NOMO-1 (cell line): ENCODE measurements around the gene GNB5.

ENCODE experiments used
- DNase-seq, 2 experiments: peaks; one replicate each; lab custom pipeline; 2025; ENCODE audit not compliant: unreplicated experiment in 2 of 2; lab: John Stamatoyannopoulos, UW

Gene GNB5

DNA sequence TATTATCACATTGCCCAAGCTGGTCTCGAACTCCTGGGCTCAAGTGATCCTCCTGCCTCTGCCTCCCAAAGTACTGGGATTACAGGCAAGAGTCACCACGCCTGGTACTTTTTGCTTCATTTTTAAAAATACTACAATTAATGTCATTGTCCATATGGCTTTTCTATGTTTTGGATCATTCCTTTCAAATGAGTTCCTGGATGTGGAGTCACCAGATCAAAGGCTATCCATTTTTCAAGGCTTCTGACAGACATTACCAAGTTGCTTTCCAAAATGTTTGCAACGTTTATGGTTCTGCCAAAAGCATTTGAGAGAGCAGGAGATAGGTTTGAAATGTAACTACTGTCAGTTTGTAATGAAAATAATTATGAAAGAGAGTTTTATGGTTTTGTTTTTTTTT lies 44.4 kb downstream of the GNB5 start:
- no peak for DNase-seq

DNA sequence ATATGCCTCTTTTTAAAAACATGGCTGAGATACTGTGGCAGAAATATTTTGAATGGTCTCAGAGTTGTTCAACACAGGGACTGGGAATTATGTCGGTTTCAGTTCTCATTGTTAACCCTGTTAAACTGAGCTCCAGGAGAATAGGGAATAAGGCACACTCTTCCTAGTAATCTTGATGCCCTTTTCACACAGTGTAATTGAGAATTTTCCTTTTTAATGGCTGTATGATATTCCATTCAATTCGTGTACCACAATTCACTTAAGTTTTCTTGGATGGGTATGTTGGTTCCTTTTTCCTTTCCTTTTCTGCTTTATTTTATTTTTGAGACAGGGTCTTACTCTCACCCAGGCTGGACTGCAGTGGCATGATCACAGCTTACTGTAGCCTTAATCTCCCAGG lies 44.9 kb downstream of the GNB5 start:
- DNase-seq: no peak

DNA sequence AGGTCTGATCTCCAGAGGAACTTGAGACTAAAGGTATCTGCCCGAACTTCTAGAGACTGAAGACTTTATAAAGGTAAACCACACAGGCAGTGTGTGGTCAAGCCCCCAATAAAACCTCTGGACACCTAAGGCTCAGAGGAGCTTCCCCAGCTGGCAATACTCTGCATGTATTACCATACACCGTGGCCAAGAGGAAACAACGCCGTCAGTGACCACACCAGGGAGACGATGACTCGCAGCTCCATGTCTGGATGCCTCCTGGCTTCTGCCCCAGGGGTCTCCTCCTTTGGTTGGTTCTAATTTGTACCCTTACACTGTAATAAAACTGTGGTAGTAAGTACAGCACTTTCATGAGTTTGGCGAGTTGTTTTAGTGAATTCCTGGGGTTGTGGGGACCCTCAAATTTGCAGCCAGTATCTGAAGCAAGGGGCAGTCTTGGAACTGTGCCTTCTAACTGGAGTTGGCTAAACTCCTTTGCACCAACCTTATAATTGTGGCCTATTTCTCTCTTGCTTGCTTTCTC lies 46.5 kb downstream of the GNB5 start:
- no peak for DNase-seq

DNA sequence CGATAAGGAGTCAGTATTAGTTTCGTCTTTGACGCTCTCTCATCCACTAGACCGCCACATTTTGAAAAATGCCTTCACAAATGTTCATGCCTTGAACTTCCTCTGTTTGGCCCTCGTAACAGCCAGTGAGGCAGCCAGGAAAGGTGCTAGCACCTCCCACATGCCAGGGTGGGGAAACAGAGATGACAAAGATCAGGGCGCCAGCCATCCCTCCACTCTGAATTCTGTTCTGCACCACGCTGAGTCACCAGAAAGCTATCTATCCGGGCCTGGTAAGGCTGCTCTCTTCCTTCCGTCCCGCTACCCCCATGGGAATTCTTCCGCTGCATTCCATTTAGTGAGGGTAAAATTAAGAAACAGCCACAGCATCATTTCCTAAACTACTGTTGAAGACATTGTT lies 47.3 kb downstream of the GNB5 start:
- no peak for DNase-seq

DNA sequence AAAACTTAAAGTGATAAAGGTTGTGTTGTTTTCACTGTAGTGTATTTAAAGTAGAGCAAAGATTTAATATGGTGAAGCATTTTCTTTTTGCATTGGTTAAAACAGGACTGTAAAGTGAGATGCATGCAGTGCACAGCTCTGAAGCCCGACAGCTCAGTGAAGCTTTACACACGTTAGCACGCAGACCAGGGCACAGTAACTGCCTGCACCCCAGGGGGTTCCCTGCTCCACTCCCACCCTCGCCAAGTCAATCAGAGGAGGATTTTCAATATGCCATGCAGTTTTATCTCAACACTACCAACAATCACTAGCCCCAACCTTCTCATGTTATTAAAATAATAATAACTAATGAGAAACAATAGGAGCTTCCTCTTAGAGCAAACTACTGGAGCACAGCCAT lies 50.5 kb downstream of the GNB5 start:
- DNase-seq: no peak

DNA sequence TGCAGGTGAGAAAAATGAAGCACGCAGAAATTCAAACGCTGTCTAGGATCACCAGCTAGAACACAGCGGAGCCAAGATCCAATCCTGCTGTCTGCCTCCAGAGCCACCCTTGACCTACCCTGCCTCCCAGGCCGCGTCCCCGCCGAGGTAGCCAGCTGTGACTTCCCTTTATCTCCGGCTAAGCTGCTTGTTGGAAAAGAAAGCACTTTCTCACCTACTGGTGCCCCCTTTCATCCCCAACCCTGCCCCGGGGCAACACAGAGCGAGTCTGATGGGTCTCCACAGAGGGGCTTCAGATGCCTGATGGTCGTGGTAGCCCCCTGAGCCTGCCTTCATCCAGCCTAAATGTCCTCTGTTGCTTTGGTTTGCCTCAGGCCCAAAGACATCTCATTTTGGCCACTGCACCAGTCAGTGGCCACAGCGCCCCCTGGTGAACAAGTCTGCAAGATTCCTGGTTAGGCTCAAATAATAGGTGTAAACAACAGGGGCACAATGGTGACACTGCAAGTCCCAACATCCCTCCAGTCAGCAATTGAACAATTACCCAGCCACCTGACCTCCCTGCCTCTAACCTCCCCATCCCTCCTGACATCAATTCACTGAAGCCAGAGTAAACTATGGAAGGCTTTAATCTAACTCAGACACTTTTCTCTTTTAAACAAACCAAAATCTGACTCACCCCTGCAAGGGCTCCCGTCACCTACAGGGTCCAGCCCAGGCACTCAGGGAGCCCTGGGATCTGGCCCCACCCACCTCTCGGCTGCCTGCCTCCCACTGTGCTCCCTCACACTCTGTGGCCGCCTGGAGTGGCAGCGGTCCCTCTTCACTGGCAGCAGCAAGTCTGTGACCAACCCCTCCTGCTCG lies 51.4 kb downstream of the GNB5 start:
- DNase-seq: peak; percentile 39 to 70

DNA sequence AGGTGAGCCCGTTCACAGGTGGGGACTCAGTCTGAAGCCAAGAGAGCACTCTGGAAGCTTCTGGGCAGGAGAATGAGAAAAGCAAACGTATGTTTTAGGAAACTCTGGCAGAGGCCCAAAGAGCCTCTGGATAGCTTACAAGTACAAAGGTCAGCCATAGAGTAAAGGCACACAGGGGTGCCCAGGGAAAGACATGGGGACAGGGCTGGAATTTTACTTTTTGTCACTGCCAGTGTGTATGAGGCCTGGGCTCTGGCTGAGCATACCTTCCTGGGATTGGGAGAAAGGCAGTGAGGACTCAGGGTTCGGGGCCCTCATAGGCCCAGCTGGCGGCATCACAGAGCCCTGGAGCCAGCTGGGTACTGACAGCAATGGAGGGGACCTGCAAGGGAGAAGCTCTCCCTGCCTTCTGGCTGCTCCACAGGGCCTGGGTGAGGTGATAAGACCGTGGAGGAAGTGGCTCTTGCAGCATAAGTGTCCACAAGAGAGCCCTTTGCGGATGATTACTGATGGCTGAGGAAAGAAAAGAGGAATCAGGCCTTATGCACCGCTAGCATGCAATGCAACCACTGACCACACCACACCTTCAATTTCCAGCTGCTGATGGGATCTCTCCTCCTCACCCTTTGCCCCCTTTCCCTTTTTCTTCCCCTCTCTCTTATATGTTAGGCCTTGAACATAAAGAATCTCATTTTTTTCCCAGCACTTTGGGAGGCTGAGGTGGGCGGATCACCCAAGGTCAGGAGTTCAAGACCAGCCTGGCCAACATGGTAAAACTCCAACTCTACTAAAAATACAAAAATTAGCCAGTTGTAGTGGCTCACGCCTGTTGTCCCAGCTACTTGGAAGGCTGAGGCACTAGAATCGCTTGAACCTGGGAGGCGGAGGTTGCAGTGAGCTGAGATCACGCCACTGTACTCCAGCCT lies 53.5 kb downstream of the GNB5 start:
- peak; percentile 90 to 98 for DNase-seq

DNA sequence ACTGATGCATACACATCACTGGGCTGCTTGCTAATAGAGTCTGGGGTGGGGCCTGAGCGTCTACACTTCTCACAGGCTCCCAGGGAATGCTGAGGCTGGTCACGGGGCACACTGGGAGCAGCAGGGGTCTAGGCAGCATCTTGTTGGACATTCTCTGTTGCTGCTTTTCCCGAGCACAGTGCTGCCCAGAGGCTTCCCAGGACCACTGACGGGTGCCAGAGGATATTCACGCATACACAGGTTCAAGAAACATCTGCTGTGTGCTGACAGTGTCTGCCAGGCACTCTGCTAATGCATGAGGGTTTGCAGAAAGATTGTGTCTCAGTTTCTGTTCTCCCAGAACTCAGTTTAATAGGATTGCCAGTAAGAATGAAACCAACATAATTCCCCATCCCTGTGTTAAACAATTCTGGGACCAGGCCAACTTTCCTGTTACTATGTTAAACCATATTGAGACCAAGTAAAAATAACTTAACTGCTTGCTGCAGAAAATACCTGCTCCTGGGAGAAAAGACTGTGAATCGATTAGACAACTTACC lies 54.7 kb downstream of the GNB5 start:
- DNase-seq: no peak

DNA sequence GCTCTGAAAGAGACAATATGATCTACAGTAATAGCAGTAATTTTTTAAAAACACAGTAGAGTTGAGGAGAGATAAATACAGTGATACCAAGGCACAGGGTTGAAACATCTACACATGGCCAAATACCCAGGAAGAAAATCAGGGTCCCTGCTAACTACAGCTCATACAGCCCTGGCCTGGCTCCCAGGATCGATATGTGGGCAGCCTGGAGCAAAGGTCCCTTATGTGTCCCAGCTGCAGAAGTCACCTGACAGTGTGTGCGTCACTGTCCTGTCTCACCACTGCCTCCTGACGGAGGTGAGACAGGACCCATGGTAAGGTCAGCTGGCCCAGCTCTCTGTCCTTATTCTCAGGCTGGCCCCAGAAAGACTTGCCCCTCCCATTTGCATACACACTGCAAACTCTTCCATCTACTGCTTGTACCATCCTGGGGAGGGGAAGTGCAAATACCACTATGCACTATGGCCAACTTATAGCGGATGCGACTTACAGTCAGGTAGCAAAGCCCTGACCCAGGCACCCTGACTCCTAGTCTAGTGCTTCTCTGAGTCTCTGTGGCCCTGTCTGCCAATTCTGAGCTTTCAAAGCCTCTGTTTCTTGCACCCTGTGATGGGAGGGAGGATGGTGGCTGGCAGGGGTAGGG lies 56.6 kb downstream of the GNB5 start:
- no peak for DNase-seq

DNA sequence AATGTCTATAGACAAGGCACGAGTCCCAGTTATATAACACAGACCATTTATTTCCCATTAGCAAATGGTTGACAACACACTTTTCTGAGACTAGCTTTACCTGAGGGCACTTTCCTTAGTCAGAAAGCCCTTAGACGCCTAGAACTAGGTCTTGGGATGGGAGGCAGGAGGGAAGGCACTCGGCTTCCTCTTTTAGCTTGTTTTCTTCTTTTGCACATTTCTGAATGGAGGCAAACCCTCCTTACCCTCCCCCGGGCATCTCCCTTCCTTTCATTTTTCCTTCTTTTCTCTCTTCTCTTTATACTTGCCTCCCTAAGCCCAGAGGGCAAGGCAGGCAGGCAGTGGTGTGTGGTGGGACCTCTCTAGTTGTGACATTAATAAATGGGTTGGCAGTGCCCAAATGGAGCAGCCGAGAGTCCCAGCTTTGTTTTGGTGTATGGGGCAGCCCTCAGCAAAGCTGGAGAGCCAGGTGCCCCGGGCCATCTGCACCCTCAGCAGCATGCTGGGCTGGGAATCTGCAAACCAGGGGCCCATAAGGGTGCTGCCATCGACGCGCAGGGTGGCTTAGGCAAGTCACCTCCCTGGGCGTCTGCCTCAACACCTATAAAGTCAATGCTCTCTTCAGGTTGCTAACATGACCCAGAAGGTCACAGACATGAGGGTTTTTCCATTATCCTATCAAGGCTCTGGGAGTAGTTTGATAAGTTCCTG lies 57.5 kb downstream of the GNB5 start:
- no peak for DNase-seq

DNA sequence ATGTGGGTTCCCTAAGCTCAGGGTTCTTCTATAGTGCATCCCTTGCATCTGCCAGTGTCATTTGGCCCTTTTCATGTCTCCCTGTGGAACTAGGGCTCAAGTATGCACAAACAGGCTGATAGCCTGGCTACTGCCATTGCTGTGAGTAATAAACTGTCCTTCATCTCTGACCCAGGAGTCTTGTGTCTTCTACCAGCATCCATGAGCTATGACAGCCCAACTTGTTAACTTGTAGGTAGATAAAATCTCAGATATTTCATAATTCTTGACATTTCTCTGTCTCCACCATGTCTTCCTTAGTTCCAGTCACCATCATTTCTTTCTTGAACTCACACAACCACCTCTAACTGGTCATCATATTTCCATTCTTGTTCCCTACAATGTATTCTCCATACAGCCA lies 59.1 kb downstream of the GNB5 start:
- no peak for DNase-seq

DNA sequence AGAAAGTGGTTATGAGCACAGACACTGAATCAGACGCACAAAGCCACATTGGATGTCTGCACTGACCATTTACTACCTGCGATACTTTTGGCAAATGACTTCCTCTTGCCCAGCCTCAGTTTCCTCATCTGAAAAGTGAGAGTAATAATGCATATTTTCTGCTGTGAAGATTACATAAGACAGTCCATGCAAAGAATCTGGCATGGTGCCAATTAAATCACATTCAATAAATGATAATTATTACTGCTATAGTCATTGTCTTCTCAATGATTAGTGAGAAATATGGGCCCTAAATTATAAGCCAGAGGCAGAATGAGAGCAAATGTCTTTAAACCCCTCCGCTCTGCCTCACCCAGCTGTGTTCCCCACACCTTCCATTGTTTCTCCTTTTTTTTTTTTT lies 62.6 kb downstream of the GNB5 start:
- no peak for DNase-seq

DNA sequence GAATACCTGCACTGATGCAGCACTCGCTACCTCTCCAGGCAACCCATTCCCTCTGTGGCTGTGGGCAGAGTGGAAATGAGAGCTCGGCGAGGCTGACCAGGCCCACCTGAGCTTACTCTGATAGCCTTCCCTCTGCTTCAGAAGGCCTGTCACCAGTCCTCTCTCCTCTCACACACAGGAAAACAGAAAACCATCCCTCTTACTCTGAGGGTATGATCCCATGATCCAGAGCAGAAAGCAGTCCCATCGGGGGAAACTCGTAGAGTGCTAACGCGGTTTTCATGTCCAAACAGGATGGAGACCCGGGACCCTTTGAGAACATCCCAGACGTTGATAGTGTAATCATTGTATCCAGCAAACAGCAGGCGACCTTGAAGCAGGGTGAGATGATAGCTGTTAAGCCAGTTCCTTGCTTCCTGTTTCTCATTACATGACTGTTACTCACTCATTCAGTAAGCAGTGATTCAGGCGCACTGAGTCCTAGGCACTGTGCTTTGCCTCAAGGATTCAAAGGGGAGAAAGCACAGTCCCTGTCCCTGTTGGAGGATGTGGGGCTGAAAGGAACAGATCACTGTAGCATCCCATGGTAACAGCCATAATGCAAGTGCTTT lies 66.8 kb downstream of the GNB5 start:
- peak in 1 of 2 experiments; percentile 27 for DNase-seq

DNA sequence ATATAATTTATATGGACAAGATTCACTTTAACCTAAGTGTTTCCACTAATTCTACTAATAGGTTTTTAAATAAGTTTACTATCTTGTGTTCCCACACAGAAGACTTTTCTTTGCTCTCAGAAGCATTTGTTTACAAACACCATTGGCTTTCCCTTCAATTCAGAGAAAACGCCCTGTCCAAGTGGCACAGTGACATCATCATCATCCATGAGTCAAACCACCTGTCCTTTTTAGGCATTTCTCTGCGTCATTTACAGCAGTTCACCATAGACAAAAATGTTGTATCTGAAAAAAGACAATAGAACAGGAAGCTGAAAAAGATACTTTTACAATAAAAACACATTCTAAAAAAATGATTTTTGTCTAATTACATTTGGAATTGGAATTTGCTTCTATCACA lies 69.3 kb downstream of the GNB5 start:
- DNase-seq: no peak

DNA sequence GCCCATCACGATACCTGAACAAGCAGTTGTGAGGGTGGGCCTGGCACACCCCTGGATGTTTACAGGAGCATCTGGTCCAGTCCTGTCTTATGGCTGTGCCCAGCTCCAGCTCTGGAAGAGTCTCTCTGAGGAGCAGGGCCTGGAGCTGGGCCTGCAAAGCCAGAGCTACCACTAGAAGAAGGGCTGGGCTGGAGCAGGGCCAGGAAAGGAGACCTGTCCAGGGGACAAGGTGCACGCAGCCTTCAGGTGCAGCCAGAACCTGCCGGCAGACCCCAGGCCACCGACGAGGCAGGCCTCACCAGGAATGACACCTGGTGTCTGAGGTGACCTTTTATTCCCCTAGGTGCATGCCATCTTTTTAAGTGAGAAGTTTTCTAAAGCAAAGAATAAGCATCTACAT lies 70.2 kb downstream of the GNB5 start:
- no peak for DNase-seq

DNA sequence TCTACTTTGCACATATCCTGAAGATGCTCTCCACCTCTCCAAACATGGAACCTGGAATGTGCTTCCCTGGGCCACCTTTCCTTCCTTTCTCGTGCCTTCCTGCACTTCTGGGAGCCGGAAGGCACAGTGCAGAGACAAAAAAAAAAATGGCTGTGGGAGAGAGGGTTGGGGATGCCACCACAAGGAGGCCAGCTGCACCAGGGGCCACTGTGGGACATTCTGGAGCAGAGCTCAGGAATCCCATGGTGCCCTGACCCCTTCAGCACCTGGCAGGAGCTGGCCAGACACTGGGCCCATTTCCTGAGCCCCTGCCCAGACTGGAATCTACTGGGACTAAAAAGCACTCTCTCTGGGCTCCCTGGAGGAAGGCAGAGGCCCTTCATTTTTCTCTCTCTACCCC lies 70.7 kb downstream of the GNB5 start:
- DNase-seq: no peak

DNA sequence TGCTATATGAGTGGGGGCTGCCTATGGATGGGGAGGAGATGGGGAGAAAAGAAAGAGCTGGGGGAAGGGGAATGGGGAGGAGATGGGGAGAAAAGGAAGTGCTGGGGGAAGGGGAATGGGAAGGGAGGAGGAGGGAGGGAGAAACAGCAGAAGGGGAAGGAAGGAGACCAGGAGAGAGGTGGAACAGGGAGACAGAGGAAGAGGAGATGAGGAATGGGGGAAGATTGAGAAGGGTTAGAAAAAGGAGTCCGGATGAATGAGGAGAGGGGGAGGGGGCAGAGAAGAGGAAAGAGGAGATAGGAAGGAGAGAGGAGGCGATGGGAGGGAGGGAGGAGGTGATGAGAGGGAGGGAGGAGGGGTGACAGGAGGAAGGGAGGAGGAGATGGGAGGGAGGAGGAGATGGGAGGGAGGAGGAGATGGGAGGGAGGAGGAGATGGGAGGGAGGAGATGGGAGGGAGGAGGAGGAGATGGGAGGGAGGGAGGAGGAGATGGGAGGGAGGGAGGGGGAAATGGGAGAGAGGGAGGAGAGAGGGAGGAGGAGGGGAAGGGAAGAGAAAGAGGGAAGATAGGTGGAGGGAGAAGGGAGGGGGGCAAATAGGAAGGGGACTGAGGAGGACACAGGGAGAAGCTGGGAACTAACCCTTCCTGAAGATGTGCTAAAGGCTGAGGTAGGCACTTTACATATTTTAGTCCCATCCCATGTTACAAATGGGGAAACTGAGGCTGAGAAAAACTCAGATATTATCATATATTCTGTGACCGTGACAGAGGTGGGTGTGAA lies 72.0 kb downstream of the GNB5 start:
- DNase-seq: no peak

DNA sequence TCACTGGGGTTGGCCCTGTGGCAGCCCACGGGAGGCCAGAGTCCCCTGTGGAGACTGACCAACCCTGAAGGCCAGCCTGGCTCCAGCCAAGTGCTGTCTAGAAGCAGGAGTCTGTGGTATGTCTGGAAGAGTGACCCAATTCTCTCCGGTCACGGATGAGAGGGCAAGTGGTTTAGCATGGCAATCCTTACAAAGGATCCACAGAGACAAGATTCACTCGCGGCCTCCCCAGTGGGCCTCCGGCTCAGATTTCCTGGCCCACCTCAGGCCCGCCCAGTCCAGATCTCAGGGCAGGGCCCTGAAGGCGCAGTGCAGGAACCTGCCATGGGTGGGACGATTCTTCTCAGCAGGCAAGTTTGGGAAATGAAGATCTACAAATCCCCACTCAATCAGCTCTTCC lies 73.6 kb downstream of the GNB5 start:
- no peak for DNase-seq
